IMR-90 (cell line): ENCODE measurements around the gene CINP. TPM values are rescaled to one million over a fixed set of nuclear protein-coding genes. Genes with fewer than 3 reads are reported as not detected.

Source experiments
- ATAC-seq: fragments of 200-7000 bp; cut with Tn5 transposase; 2 replicates; pipeline ENCODE4 v1.9.1; 2020; ENCODE audit warnings: low read depth, mild to moderate bottlenecking, moderate library complexity
- BruUV-seq: library from RNA; stranded (reverse); fragments of 400-500 nt; replicated peaks from 2 replicates; lab custom pipeline; 2021; lab: Mats Ljungman, UMichigan
- CTCF ChIA-PET: fragments of 300-600 bp; formaldehyde crosslinking; extraction: SDS; loops from one replicate; lab custom pipeline; 2021; ENCODE audit warnings: antibody characterized with exemption; lab: Yijun Ruan, JAX
- POLR2A ChIA-PET: fragments of 300-600 bp; sonication (Branson Sonifier 250); formaldehyde crosslinking; loops from one replicate; lab custom pipeline; 2022; ENCODE audit warnings: antibody characterized with exemption; ENCODE audit not compliant: unreplicated experiment; lab: Charles Lee
- DNase-seq: peaks from one replicate; pipeline ENCODE4 v3.0.0; 2013
- H2AFZ ChIP-seq: replicated peaks from 2 replicates; pipeline ENCODE3; 2013; ENCODE audit warnings: low read length, mild to moderate bottlenecking; ENCODE audit not compliant: poor library complexity
- H2AK5ac ChIP-seq: 2 replicates; pipeline ENCODE4 v1.6.1; 2013; ENCODE audit warnings: low read depth, low read length, inconsistent platforms
- H2AK9ac ChIP-seq: replicated peaks from 2 replicates; pipeline ENCODE3; 2013; ENCODE audit warnings: mild to moderate bottlenecking, low read depth, low read length, moderate library complexity; ENCODE audit not compliant: poor library complexity
- H2BK120ac ChIP-seq: 2 replicates; pipeline ENCODE4 v1.6.1; 2013; ENCODE audit warnings: low read depth, low read length, inconsistent platforms
- H2BK15ac ChIP-seq: 3 replicates; pipeline ENCODE4 v1.6.1; 2013; ENCODE audit warnings: low read depth, low read length, inconsistent platforms
- H2BK20ac ChIP-seq: 2 replicates; pipeline ENCODE4 v1.6.1; 2013; ENCODE audit warnings: low read depth, mild to moderate bottlenecking, inconsistent platforms, low read length, moderate library complexity
- H2BK5ac ChIP-seq: 2 replicates; pipeline ENCODE4 v1.6.1; 2013; ENCODE audit warnings: mild to moderate bottlenecking, low read depth, low read length, inconsistent platforms; ENCODE audit not compliant: poor library complexity, severe bottlenecking
- H3K14ac ChIP-seq: replicated peaks from 2 replicates; pipeline ENCODE4 v1.6.1; 2013; ENCODE audit warnings: low read depth, low read length, inconsistent platforms
- H3K18ac ChIP-seq: 2 replicates; pipeline ENCODE4 v1.6.1; 2013; ENCODE audit warnings: low read depth, low read length, control low read depth
- H3K23ac ChIP-seq: 2 replicates; pipeline ENCODE4 v1.6.1; 2013; ENCODE audit warnings: low read depth, low read length, inconsistent platforms
- H3K27ac ChIP-seq: 2 replicates; pipeline ENCODE4 v1.5.1; 2013; ENCODE audit warnings: mild to moderate bottlenecking, control low read depth, low read length; ENCODE audit not compliant: insufficient read depth
- H3K27me3 ChIP-seq: 2 replicates; pipeline ENCODE4 v1.6.1; 2013; ENCODE audit warnings: low read length; ENCODE audit not compliant: control insufficient read depth, insufficient read depth
- H3K36me3 ChIP-seq: 2 replicates; pipeline ENCODE4 v1.6.1; 2013; ENCODE audit warnings: low read length, mixed read lengths; ENCODE audit not compliant: control insufficient read depth, insufficient read depth
- H3K4ac ChIP-seq: 2 replicates; pipeline ENCODE4 v1.6.1; 2013; ENCODE audit warnings: low read depth, low read length, inconsistent platforms
- H3K4me1 ChIP-seq: 2 replicates; pipeline ENCODE4 v1.6.1; 2013; ENCODE audit warnings: low read length, mixed read lengths; ENCODE audit not compliant: control insufficient read depth, insufficient read depth
- H3K4me2 ChIP-seq: 2 replicates; pipeline ENCODE4 v1.6.1; 2013; ENCODE audit warnings: low read depth, mild to moderate bottlenecking, control low read depth, low read length, moderate library complexity
- H3K4me3 ChIP-seq: 2 replicates; pipeline ENCODE4 v1.5.1; 2013; ENCODE audit warnings: low read depth, mild to moderate bottlenecking, control low read depth, low read length, moderate library complexity; ENCODE audit not compliant: insufficient read depth
- H3K56ac ChIP-seq: 2 replicates; pipeline ENCODE4 v1.6.1; 2013; ENCODE audit warnings: low read length, inconsistent platforms; ENCODE audit not compliant: insufficient read depth; ENCODE audit errors: extremely low read depth
- H3K79me1 ChIP-seq, 2 experiments: 2 replicates each; pipeline ENCODE4 v1.6.1; 2013; ENCODE audit warnings: low read length in 2 of 2, inconsistent platforms in 1 of 2, low read depth in 1 of 2
- H3K9ac ChIP-seq: 2 replicates; pipeline ENCODE4 v1.6.1; 2013; ENCODE audit warnings: low read depth, low read length, control low read depth
- H3K9me1 ChIP-seq: 2 replicates; pipeline ENCODE4 v1.6.1; 2013; ENCODE audit warnings: low read length, inconsistent platforms; ENCODE audit not compliant: insufficient read depth
- H3K9me3 ChIP-seq: 2 replicates; pipeline ENCODE4 v1.6.1; 2013; ENCODE audit warnings: low read length; ENCODE audit not compliant: control insufficient read depth, insufficient read depth
- H4K20me1 ChIP-seq: 2 replicates; pipeline ENCODE4 v1.6.1; 2013; ENCODE audit warnings: low read length, inconsistent platforms; ENCODE audit not compliant: insufficient read depth
- H4K5ac ChIP-seq: 2 replicates; pipeline ENCODE4 v1.6.1; 2013; ENCODE audit warnings: mild to moderate bottlenecking, low read depth, low read length, control low read depth
- H4K8ac ChIP-seq, 2 experiments: 2 replicates each; pipeline ENCODE4 v1.6.1; 2013; ENCODE audit warnings: low read depth in 2 of 2, low read length in 2 of 2, control low read depth in 1 of 2, inconsistent platforms in 1 of 2
- H4K91ac ChIP-seq: 2 replicates; pipeline ENCODE4 v1.6.1; 2013; ENCODE audit warnings: low read depth, low read length, inconsistent platforms; ENCODE audit not compliant: insufficient read depth
- CEBPB ChIP-seq: IDR thresholded peaks from 2 replicates; pipeline ENCODE4 v1.6.1; 2012; ENCODE audit warnings: low read depth, low read length, improper control_type of control experiment
- CHD1 ChIP-seq: IDR thresholded peaks from 2 replicates; pipeline ENCODE4 v1.6.1; 2012; ENCODE audit warnings: low read depth, low read length, improper control_type of control experiment
- CTCF ChIP-seq: conservative IDR thresholded peaks from 2 replicates; pipeline ENCODE4 v1.5.1; 2012; ENCODE audit warnings: mild to moderate bottlenecking, low read depth, low read length, improper control_type of control experiment
- NFE2L2 ChIP-seq: fragments of 150-350 bp; IDR thresholded peaks from 2 replicates; pipeline ENCODE4 v1.6.1; 2016; ENCODE audit warnings: low read depth, mild to moderate bottlenecking, low read length
- RAD21 ChIP-seq: IDR thresholded peaks from 2 replicates; pipeline ENCODE4 v1.6.1; 2012; ENCODE audit warnings: low read length, improper control_type of control experiment
- RFX5 ChIP-seq: IDR thresholded peaks from 2 replicates; pipeline ENCODE4 v1.8.0; 2012; ENCODE audit warnings: low read depth, mild to moderate bottlenecking, low read length, moderate library complexity
- WGBS, 2 experiments: methylation state at CpG; one replicate each; pipeline versions ENCODE4 v1.1.5 to v1.1.7; 2013; ENCODE audit warnings: missing lambda C conversion rate in 2 of 2; ENCODE audit not compliant: insufficient read length in 1 of 2; ENCODE audit errors: extremely low coverage in 2 of 2; 5-methylcytosine and 5-hydroxymethylcytosine counted together
- dilution Hi-C: fragments of 300-500 bp; cut with HindIII; formaldehyde crosslinking; loops from one replicate; pipeline ENCODE4 v1.14.3; 2018; ENCODE audit warnings: low sequenced_read_pairs; ENCODE audit not compliant: unreplicated experiment
- in situ Hi-C: fragments of 300-500 bp; cut with MboI; formaldehyde crosslinking; loops from 3 replicates; pipeline ENCODE4 v1.14.3; 2019; ENCODE audit warnings: low sequenced_read_pairs, inconsistent platforms, mixed read lengths
- intact Hi-C: fragments of 100-400 bp; cut with micrococcal nuclease; formaldehyde crosslinking; loops from 2 replicates; pipeline ENCODE4 v1.10.0; 2022
- polyA plus RNA-seq, 3 experiments: library from polyadenylated mRNA; depleted of rRNA; stranded (reverse); fragments of >200 nt; gene quantifications; 2 replicates each; pipeline ENCODE4 v1.2.3, GENCODE V29; 2012; ENCODE audit warnings: low replicate concordance in 1 of 3
- total RNA-seq: library from RNA; depleted of rRNA; stranded (reverse); fragments of >200 nt; gene quantifications from 2 replicates; pipeline ENCODE4 v1.2.3, GENCODE V29; 2012

The CINP gene
- total and polyA plus RNA-seq, 2 of the 4 experiments (the other 2 are of a cell fraction) = 41.9 to 56.4 TPM

DNA sequence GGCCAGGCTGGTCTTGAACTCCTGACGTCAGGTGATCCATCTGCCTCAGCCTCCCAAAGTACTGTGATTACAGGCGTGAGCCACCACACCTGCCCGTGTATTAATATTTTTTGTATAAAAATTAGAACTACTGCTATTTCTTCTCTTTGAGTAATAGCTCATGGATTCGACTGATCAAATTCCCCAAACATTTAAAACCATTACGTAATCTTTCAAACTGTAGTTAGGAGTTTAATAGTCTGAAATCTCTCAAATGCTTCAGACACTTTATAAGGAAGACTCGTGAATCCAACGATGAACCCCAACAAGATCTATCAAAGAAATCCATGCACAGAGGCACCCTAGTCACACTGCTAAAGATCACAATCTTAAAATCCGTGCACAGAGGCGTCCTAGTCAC is 16.1 kb upstream of the CINP start:
- intact Hi-C loops (no loop called here), dilution Hi-C loops (no loop called here), in situ Hi-C loops (no loop called here)
- BruUV-seq = no TSS peak
- peaks cover 14% of the 10 kb centered on the region for H3K36me3 ChIP-seq
- no peak overlapping the region for H2AFZ ChIP-seq
- peaks cover 12 to 33% of the 10 kb centered on the region in 2 experiments; a peak in 3 of 4 replicates for H3K79me1 ChIP-seq
- no peak overlapping the region for H2BK15ac ChIP-seq
- WGBS, 2 experiments = 94% methylated on average over 4 of the region's 9 CpGs; no CpG with 5 or more reads in 1 of the 2 experiments
- H2AK5ac ChIP-seq = no peak overlapping the region
- H4K20me1 ChIP-seq = peaks cover 9% of the 10 kb centered on the region; the same call in 1 of the 2 replicates
- H4K91ac ChIP-seq = no peak overlapping the region
- no peaks in the 10 kb centered on the region for H3K4me1 ChIP-seq
- no peak overlapping the region for H2BK5ac ChIP-seq
- H3K4me3 ChIP-seq = no peak overlapping the region
- H3K18ac ChIP-seq = no peak overlapping the region
- ChIA-PET CTCF (no interaction called here), POLR2A (no interaction called here)
- ATAC-seq = no peak
- no peak overlapping the region for H3K27ac ChIP-seq
- H3K9ac ChIP-seq = no peak overlapping the region
- no peak overlapping the region for H3K56ac ChIP-seq
- H2BK20ac ChIP-seq = no peak overlapping the region
- H3K23ac ChIP-seq = no peak overlapping the region
- H3K4me2 ChIP-seq = no peak overlapping the region
- H3K9me3 ChIP-seq = no peaks in the 10 kb centered on the region
- no peak overlapping the region for H3K4ac ChIP-seq
- H2AK9ac ChIP-seq = no peak overlapping the region
- no peak overlapping the region for H4K5ac ChIP-seq
- H2BK120ac ChIP-seq = no peak overlapping the region
- H3K27me3 ChIP-seq = no peaks in the 10 kb centered on the region
- H3K14ac ChIP-seq = no peak overlapping the region
- no peak overlapping the region for H4K8ac ChIP-seq
- TF ChIP-seq NFE2L2 (no peak), CHD1 (no peak), RAD21 (no peak), CTCF (no peak), CEBPB (peak; percentile 54), RFX5 (no peak)
- no peak for DNase-seq
- peaks cover 9% of the 10 kb centered on the region; the same call in 1 of the 2 replicates for H3K9me1 ChIP-seq
